ENCODE data around the gene THAP4. TPM values are rescaled to one million over a fixed set of nuclear protein-coding genes. Genes with fewer than 3 reads are reported as not detected.

THAP4 gene
- total RNA-seq, 1 experiment from 2014 or later = 71.2 TPM

DNA sequence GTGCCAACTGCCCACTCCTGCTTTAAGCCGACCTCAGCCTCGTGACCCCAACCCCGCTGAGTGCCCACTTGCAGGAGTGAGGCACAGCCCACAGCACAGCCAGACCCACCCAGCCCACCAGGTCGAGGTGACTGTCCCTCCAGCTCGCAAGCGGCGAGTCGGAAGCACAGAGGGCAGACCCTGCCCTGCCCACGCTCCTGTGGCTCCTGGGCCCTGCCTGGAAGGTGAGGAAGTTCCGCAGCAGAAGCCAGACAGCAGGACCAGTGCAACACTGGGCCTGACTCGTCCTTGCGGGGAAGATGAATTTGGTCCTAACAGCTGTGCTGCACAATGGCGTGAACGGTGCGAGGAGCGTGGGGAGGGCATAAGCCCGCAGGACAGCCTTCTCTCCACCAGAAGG, 39.7 kb upstream of the THAP4 start:
- H3K36me3 ChIP-seq (ENCODE audit: control insufficient read depth in 1 of 2, insufficient read depth in 2 of 2, low read length in 2 of 2) = peaks cover 27 to 29% of the 10 kb centered on the region in 2 experiments
- no peak for ATAC-seq

DNA sequence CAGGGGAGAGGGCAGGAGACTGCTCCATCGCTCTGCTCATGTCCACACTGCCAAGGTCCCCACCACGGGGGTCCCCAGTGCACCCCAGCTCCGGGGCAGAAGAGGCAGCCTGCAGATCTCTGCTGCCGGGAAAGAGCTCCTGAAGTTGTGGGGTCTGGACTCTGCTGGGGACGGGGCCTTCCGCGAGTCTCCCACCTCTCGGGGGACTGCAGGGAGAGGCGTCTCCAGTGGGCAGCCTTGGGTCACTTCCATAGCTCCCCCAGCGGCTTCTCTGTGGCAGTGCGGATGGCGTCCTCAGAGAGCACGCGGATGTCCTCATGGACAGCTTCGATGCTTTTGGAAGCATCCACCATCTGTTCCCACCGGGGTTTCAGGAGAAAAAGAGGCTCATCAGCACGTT, 38.9 kb upstream of the THAP4 start:
- no peak for ATAC-seq

More for the DNA sequence above, 39.7 kb upstream of the THAP4 start:
- intact Hi-C loops (cut with micrococcal nuclease) = no loop called here
- no peak overlapping the region for H2AFZ ChIP-seq (ENCODE audit: low read depth, low read length, poor library complexity, severe bottlenecking)
- ChIA-PET RAD21 (ENCODE audit: low non-redundant PET in 1 of 2, low total read pairs in 2 of 2, uncharacterized antibody in 2 of 2, unreplicated experiment in 2 of 2) (no interaction called here), POLR2A (interaction anchor here (1.8 kb wide), 1 partner anchor 10 kb away, joined by 4 read pairs; the partner anchor contains the start of gene DTYMK), CTCF (no interaction called here)
- H3K9me2 ChIP-seq (ENCODE audit: insufficient read depth) = no peaks in the 10 kb centered on the region
- H3K9ac ChIP-seq (ENCODE audit: low read length) = no peak overlapping the region
- no peaks in the 10 kb centered on the region for H3K27me3 ChIP-seq (ENCODE audit: insufficient read depth, low read length)
- H3K79me2 ChIP-seq (ENCODE audit: insufficient read depth, low read length) = peaks cover 18% of the 10 kb centered on the region
- H3K4me2 ChIP-seq (ENCODE audit: low read length) = no peak overlapping the region
- no peak overlapping the region for H3K4me3 ChIP-seq (replicated peaks in 1 of 2; ENCODE audit: low read depth in 1 of 2, low read length in 2 of 2)
- no TSS peak for BruUV-seq (replicated peaks)
- H3K9me3 ChIP-seq (ENCODE audit: control insufficient read depth in 1 of 2, insufficient read depth in 1 of 2, low read depth in 1 of 2, low read length in 2 of 2) = no peaks in the 10 kb centered on the region
- no peak for DNase-seq (ENCODE audit: low read depth, low spot score)
- H3K27ac ChIP-seq (ENCODE audit: low read depth, low read length) = no peak overlapping the region
- peaks cover 0 to 3% of the 10 kb centered on the region in 2 experiments; a peak in 2 of 4 replicates for H3K4me1 ChIP-seq (ENCODE audit: control insufficient read depth in 1 of 2, insufficient read depth in 2 of 2, low read length in 2 of 2)
- no peaks in the 10 kb centered on the region for H4K20me1 ChIP-seq (ENCODE audit: insufficient read depth)
- no peak for TF ChIP-seq EZH2 (IDR thresholded peaks at IDR 0.05)
- no peak for TF ChIP-seq TCF7L2 (IDR thresholded peaks at IDR 0.05; ENCODE audit: borderline replicate concordance, extremely low read depth, insufficient read depth, insufficient read length)
- no peak for TF ChIP-seq SIN3A (IDR thresholded peaks at IDR 0.05; ENCODE audit: low read depth)

More for the DNA sequence above, 38.9 kb upstream of the THAP4 start:
- no peak for DNase-seq (ENCODE audit: low read depth, low spot score)
- H3K9me3 ChIP-seq (ENCODE audit: control insufficient read depth in 1 of 2, insufficient read depth in 1 of 2, low read depth in 1 of 2, low read length in 2 of 2) = no peaks in the 10 kb centered on the region
- no peaks in the 10 kb centered on the region for H3K27me3 ChIP-seq (ENCODE audit: insufficient read depth, low read length)
- H3K4me3 ChIP-seq (replicated peaks in 1 of 2; ENCODE audit: low read depth in 1 of 2, low read length in 2 of 2) = no peak overlapping the region
- H4K20me1 ChIP-seq (ENCODE audit: insufficient read depth) = no peaks in the 10 kb centered on the region
- peaks cover 10% of the 10 kb centered on the region; the same call in 1 of the 2 replicates for H3K79me2 ChIP-seq (ENCODE audit: insufficient read depth, low read length)
- no peak overlapping the region for H3K9ac ChIP-seq (ENCODE audit: low read length)
- RAD21 ChIA-PET (ENCODE audit: low non-redundant PET in 1 of 2, low total read pairs in 2 of 2, uncharacterized antibody in 2 of 2, unreplicated experiment in 2 of 2) = no interaction called here
- intact Hi-C loops (cut with micrococcal nuclease) = no loop called here
- POLR2A ChIA-PET = no interaction called here
- H2AFZ ChIP-seq (ENCODE audit: low read depth, low read length, poor library complexity, severe bottlenecking) = no peak overlapping the region
- CTCF ChIA-PET = no interaction called here
- H3K36me3 ChIP-seq (ENCODE audit: control insufficient read depth in 1 of 2, insufficient read depth in 2 of 2, low read length in 2 of 2) = peaks cover 22 to 24% of the 10 kb centered on the region in 2 experiments
- H3K4me1 ChIP-seq (ENCODE audit: control insufficient read depth in 1 of 2, insufficient read depth in 2 of 2, low read length in 2 of 2) = peaks cover 0 to 3% of the 10 kb centered on the region in 2 experiments; a peak in 2 of 4 replicates
- TF ChIP-seq, protein P1, sequence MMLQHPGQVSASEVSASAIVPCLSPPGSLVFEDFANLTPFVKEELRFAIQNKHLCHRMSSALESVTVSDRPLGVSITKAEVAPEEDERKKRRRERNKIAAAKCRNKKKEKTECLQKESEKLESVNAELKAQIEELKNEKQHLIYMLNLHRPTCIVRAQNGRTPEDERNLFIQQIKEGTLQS (IDR thresholded peaks at IDR 0.05) = no peak
- TF ChIP-seq POLR2A (IDR thresholded peaks at IDR 0.05; ENCODE audit: borderline replicate concordance, extremely low read depth, insufficient read depth, insufficient read length) (no peak), YY1 (IDR thresholded peaks at IDR 0.05; ENCODE audit: extremely low read depth, insufficient replicate concordance, low read depth, low read length) (no peak)
- H3K27ac ChIP-seq (ENCODE audit: low read depth, low read length) = no peak overlapping the region
- BruUV-seq (replicated peaks) = no TSS peak
- H3K4me2 ChIP-seq (ENCODE audit: low read length) = no peak overlapping the region
- H3K9me2 ChIP-seq (ENCODE audit: insufficient read depth) = no peaks in the 10 kb centered on the region

Measured in HCT116 (cell line).